NCI-H526 treated with DMSO at 0.1 percent for 48 hours (cell line): Measurements from ENCODE around the gene KLC4.
"Not testable (repeated sequence)": the region's sequence is repeated elsewhere in the genome, so short reads cannot be mapped to it uniquely, and the experiment has no call there.

Experiments
- DNase-seq: peaks from one replicate; lab custom pipeline; 2025; lab: John Stamatoyannopoulos, UW

KLC4 gene

GRCh38 chr6:43036712-43037111 lies 22.7 kb upstream of the KLC4 start:
- no peak for DNase-seq

GRCh38 chr6:43037197-43037596 lies 22.2 kb upstream of the KLC4 start:
- no peak for DNase-seq

GRCh38 chr6:43037706-43038105 lies 21.7 kb upstream of the KLC4 start:
- no peak for DNase-seq

GRCh38 chr6:43038727-43039126 lies 20.7 kb upstream of the KLC4 start:
- no peak for DNase-seq

GRCh38 chr6:43040542-43041257 lies 18.7 kb upstream of the KLC4 start:
- no peak for DNase-seq

GRCh38 chr6:43041475-43041874 lies 18.0 kb upstream of the KLC4 start:
- DNase-seq = not testable (repeated sequence)

GRCh38 chr6:43043310-43043709 lies 16.1 kb upstream of the KLC4 start:
- no peak for DNase-seq

- no peak for DNase-seq
These were observed 14.0 kb upstream of the KLC4 start for GRCh38 chr6:43045371-43045930.

- no peak for DNase-seq
These were observed 11.4 kb upstream of the KLC4 start for GRCh38 chr6:43047998-43048397.

GRCh38 chr6:43050981-43051380 lies 8.4 kb upstream of the KLC4 start:
- DNase-seq = no peak

GRCh38 chr6:43052225-43052841 lies 7.1 kb upstream of the KLC4 start:
- DNase-seq = no peak

GRCh38 chr6:43052842-43053544 lies 6.4 kb upstream of the KLC4 start:
- no peak for DNase-seq

GRCh38 chr6:43053545-43054205 lies 5.8 kb upstream of the KLC4 start, which contains the start of gene CUL7:
CUL7 (minus strand) TSS chr6:43053851; CDS start chr6:43052788, 1,063 bp downstream.
- peak; percentile 83 for DNase-seq

GRCh38 chr6:43054206-43054943 lies 5.1 kb upstream of the KLC4 start:
- DNase-seq = no peak

GRCh38 chr6:43055966-43056365 lies 3.5 kb upstream of the KLC4 start:
- no peak for DNase-seq

GRCh38 chr6:43058531-43058930 lies 900 bp upstream of the KLC4 start:
- DNase-seq = no peak

GRCh38 chr6:43060034-43060754 lies 763 bp downstream of the KLC4 start:
- no peak for DNase-seq

- DNase-seq = no peak
These were observed 1.6 kb downstream of the KLC4 start for GRCh38 chr6:43060755-43061633.

- DNase-seq = no peak
These were observed 2.4 kb downstream of the KLC4 start for GRCh38 chr6:43061861-43062260.

GRCh38 chr6:43062818-43063217 lies 3.4 kb downstream of the KLC4 start:
- DNase-seq = no peak
